ENCODE data around the gene CYP2E1.
"Not testable (repeated sequence)": the region's sequence is repeated elsewhere in the genome, so short reads cannot be mapped to it uniquely, and the experiment has no call there.

CYP2E1 gene

GRCh38 chr10:133564816-133565215, 37.7 kb downstream of the CYP2E1 start:
- Histone ChIP-seq H3K9ac (ENCODE audit: low read length) (no peak overlapping the region), H3K4me3 (ENCODE audit: low read length) (no peak overlapping the region), H3K27me3 (ENCODE audit: control insufficient read depth, insufficient read depth, low read length) (no peaks in the 10 kb centered on the region)

GRCh38 chr10:133565441-133566294, 38.5 kb downstream of the CYP2E1 start, which contains the start of gene SYCE1:
Gene SYCE1 (minus strand): TSS chr10:133565583. CDS start chr10:133565529, 54 bp downstream.
- Histone ChIP-seq H3K9ac (ENCODE audit: low read length) (no peak within 1 kb of the TSS), H3K9me3 (ENCODE audit: control insufficient read depth, low read depth, low read length) (peaks cover 46% of the 10 kb centered on the region), H3K4me1 (ENCODE audit: control insufficient read depth, low read depth, low read length) (no peaks in the 10 kb centered on the region), H3K4me3 (ENCODE audit: low read length) (no peak within 1 kb of the TSS), H3K36me3 (ENCODE audit: control insufficient read depth, low read depth, low read length) (no peaks in the 10 kb centered on the region), H3K27me3 (ENCODE audit: control insufficient read depth, insufficient read depth, low read length) (no peaks in the 10 kb centered on the region), H3K27ac (ENCODE audit: low read length) (no peak within 1 kb of the TSS)

More at GRCh38 chr10:133564816-133565215, 37.7 kb downstream of the CYP2E1 start:
- H3K9me3 ChIP-seq (ENCODE audit: control insufficient read depth, low read depth, low read length) = peaks cover 46% of the 10 kb centered on the region
- no peaks in the 10 kb centered on the region for H3K4me1 ChIP-seq (ENCODE audit: control insufficient read depth, low read depth, low read length)
- no peaks in the 10 kb centered on the region for H3K36me3 ChIP-seq (ENCODE audit: control insufficient read depth, low read depth, low read length)
- no peak overlapping the region for H3K27ac ChIP-seq (ENCODE audit: low read length)

GRCh38 chr10:133567119-133567518, 40.0 kb downstream of the CYP2E1 start:
- no peak overlapping the region for H3K9ac ChIP-seq (ENCODE audit: low read length)
- no peaks in the 10 kb centered on the region for H3K4me1 ChIP-seq (ENCODE audit: control insufficient read depth, low read depth, low read length)
- peaks cover 38% of the 10 kb centered on the region for H3K9me3 ChIP-seq (ENCODE audit: control insufficient read depth, low read depth, low read length)
- no peak overlapping the region for H3K27ac ChIP-seq (ENCODE audit: low read length)
- no peaks in the 10 kb centered on the region for H3K27me3 ChIP-seq (ENCODE audit: control insufficient read depth, insufficient read depth, low read length)
- no peak overlapping the region for H3K4me3 ChIP-seq (ENCODE audit: low read length)
- H3K36me3 ChIP-seq (ENCODE audit: control insufficient read depth, low read depth, low read length) = no peaks in the 10 kb centered on the region

GRCh38 chr10:133567609-133568286, 40.6 kb downstream of the CYP2E1 start:
- no peaks in the 10 kb centered on the region for H3K27me3 ChIP-seq (ENCODE audit: control insufficient read depth, insufficient read depth, low read length)
- H3K9ac ChIP-seq (ENCODE audit: low read length) = no peak overlapping the region
- H3K36me3 ChIP-seq (ENCODE audit: control insufficient read depth, low read depth, low read length) = no peaks in the 10 kb centered on the region
- peaks cover 31% of the 10 kb centered on the region for H3K9me3 ChIP-seq (ENCODE audit: control insufficient read depth, low read depth, low read length)
- H3K27ac ChIP-seq (ENCODE audit: low read length) = no peak overlapping the region
- H3K4me1 ChIP-seq (ENCODE audit: control insufficient read depth, low read depth, low read length) = no peaks in the 10 kb centered on the region
- H3K4me3 ChIP-seq (ENCODE audit: low read length) = no peak overlapping the region

- peaks cover 31% of the 10 kb centered on the region for H3K9me3 ChIP-seq (ENCODE audit: control insufficient read depth, low read depth, low read length)
- H3K4me3 ChIP-seq (ENCODE audit: low read length) = no peak overlapping the region
- no peaks in the 10 kb centered on the region for H3K27me3 ChIP-seq (ENCODE audit: control insufficient read depth, insufficient read depth, low read length)
- H3K4me1 ChIP-seq (ENCODE audit: control insufficient read depth, low read depth, low read length) = no peaks in the 10 kb centered on the region
- no peak overlapping the region for H3K9ac ChIP-seq (ENCODE audit: low read length)
- no peak overlapping the region for H3K27ac ChIP-seq (ENCODE audit: low read length)
- H3K36me3 ChIP-seq (ENCODE audit: control insufficient read depth, low read depth, low read length) = no peaks in the 10 kb centered on the region
These were observed 41.1 kb downstream of the CYP2E1 start for GRCh38 chr10:133568287-133568614.

- H3K4me1 ChIP-seq (ENCODE audit: control insufficient read depth, low read depth, low read length); H3K27ac ChIP-seq (ENCODE audit: low read length); H3K9ac ChIP-seq (ENCODE audit: low read length); H3K4me3 ChIP-seq (ENCODE audit: low read length); H3K27me3 ChIP-seq (ENCODE audit: control insufficient read depth, insufficient read depth, low read length); H3K36me3 ChIP-seq (ENCODE audit: control insufficient read depth, low read depth, low read length): not testable (repeated sequence)
- peaks cover 33% of the 10 kb centered on the region for H3K9me3 ChIP-seq (ENCODE audit: control insufficient read depth, low read depth, low read length)
These were observed 41.8 kb downstream of the CYP2E1 start for GRCh38 chr10:133568831-133569527.

GRCh38 chr10:133569801-133570200, 42.6 kb downstream of the CYP2E1 start:
- not testable (repeated sequence) for H3K27me3 ChIP-seq (ENCODE audit: control insufficient read depth, insufficient read depth, low read length); H3K9ac ChIP-seq (ENCODE audit: low read length); H3K4me3 ChIP-seq (ENCODE audit: low read length); H3K27ac ChIP-seq (ENCODE audit: low read length); H3K36me3 ChIP-seq (ENCODE audit: control insufficient read depth, low read depth, low read length); H3K4me1 ChIP-seq (ENCODE audit: control insufficient read depth, low read depth, low read length)
- H3K9me3 ChIP-seq (ENCODE audit: control insufficient read depth, low read depth, low read length) = peaks cover 29% of the 10 kb centered on the region

GRCh38 chr10:133572055-133572454, 44.9 kb downstream of the CYP2E1 start:
- not testable (repeated sequence) for H3K27me3 ChIP-seq (ENCODE audit: control insufficient read depth, insufficient read depth, low read length); H3K36me3 ChIP-seq (ENCODE audit: control insufficient read depth, low read depth, low read length); H3K4me3 ChIP-seq (ENCODE audit: low read length); H3K9ac ChIP-seq (ENCODE audit: low read length); H3K4me1 ChIP-seq (ENCODE audit: control insufficient read depth, low read depth, low read length); H3K27ac ChIP-seq (ENCODE audit: low read length)
- H3K9me3 ChIP-seq (ENCODE audit: control insufficient read depth, low read depth, low read length) = peaks cover 20% of the 10 kb centered on the region

- not testable (repeated sequence) for H3K9ac ChIP-seq (ENCODE audit: low read length); H3K4me3 ChIP-seq (ENCODE audit: low read length)
These were observed 46.3 kb downstream of the CYP2E1 start for GRCh38 chr10:133573460-133573859.

GRCh38 chr10:133577037-133577436, 49.9 kb downstream of the CYP2E1 start:
- H3K9ac ChIP-seq (ENCODE audit: low read length); H3K36me3 ChIP-seq (ENCODE audit: control insufficient read depth, low read depth, low read length); H3K27ac ChIP-seq (ENCODE audit: low read length); H3K4me1 ChIP-seq (ENCODE audit: control insufficient read depth, low read depth, low read length); H3K4me3 ChIP-seq (ENCODE audit: low read length); H3K27me3 ChIP-seq (ENCODE audit: control insufficient read depth, insufficient read depth, low read length): not testable (repeated sequence)
- H3K9me3 ChIP-seq (ENCODE audit: control insufficient read depth, low read depth, low read length) = peaks cover 20% of the 10 kb centered on the region

More at GRCh38 chr10:133573460-133573859, 46.3 kb downstream of the CYP2E1 start:
- H3K27me3 ChIP-seq (ENCODE audit: control insufficient read depth, insufficient read depth, low read length); H3K27ac ChIP-seq (ENCODE audit: low read length); H3K36me3 ChIP-seq (ENCODE audit: control insufficient read depth, low read depth, low read length); H3K4me1 ChIP-seq (ENCODE audit: control insufficient read depth, low read depth, low read length): not testable (repeated sequence)
- peaks cover 17% of the 10 kb centered on the region for H3K9me3 ChIP-seq (ENCODE audit: control insufficient read depth, low read depth, low read length)

Measured in iPS-18a (cell line).